ENCODE results near the gene COL18A1. TPM values are rescaled to one million over a fixed set of nuclear protein-coding genes. Genes with fewer than 3 reads are reported as not detected.

The COL18A1 gene
- total RNA-seq, 4 donors from 2014 or later = 18.6 to 85.0 (median 33.0) TPM

- no peak overlapping the region for H3K27ac ChIP-seq
- peaks cover 0 to 3% (median 0%) of the 10 kb centered on the region in 4 donors for H3K4me1 ChIP-seq
- TF ChIP-seq CTCF (IDR thresholded peaks at IDR 0.05) (no peak), POLR2A (IDR thresholded peaks at IDR 0.05) (no peak)
- no peaks in the 10 kb centered on the region for H3K36me3 ChIP-seq
- H3K27me3 ChIP-seq = no peaks in the 10 kb centered on the region
- no peaks in the 10 kb centered on the region for H3K9me3 ChIP-seq
- no peak overlapping the region for H3K4me3 ChIP-seq
- DNase-seq = peak in 1 of 3 donors; percentile 18
These were observed 13.9 kb upstream of the COL18A1 start for GRCh38 chr21:45390831-45391742.

GRCh38 chr21:45391743-45392572, 13.0 kb upstream of the COL18A1 start:
- H3K4me1 ChIP-seq = peaks cover 0 to 3% (median 0%) of the 10 kb centered on the region in 4 donors
- DNase-seq = peak in 1 of 3 donors; percentile 14
- no peaks in the 10 kb centered on the region for H3K9me3 ChIP-seq
- TF ChIP-seq POLR2A (IDR thresholded peaks at IDR 0.05) (no peak), CTCF (IDR thresholded peaks at IDR 0.05) (no peak)
- H3K4me3 ChIP-seq = no peak overlapping the region
- H3K27ac ChIP-seq = no peak overlapping the region
- no peaks in the 10 kb centered on the region for H3K27me3 ChIP-seq
- no peaks in the 10 kb centered on the region for H3K36me3 ChIP-seq

GRCh38 chr21:45392573-45392971, 12.4 kb upstream of the COL18A1 start:
- H3K27me3 ChIP-seq = no peaks in the 10 kb centered on the region
- TF ChIP-seq CTCF (IDR thresholded peaks at IDR 0.05) (no peak), POLR2A (IDR thresholded peaks at IDR 0.05) (no peak)
- no peak overlapping the region for H3K4me3 ChIP-seq
- H3K4me1 ChIP-seq = no peaks in the 10 kb centered on the region
- H3K9me3 ChIP-seq = no peaks in the 10 kb centered on the region
- H3K27ac ChIP-seq = no peak overlapping the region
- H3K36me3 ChIP-seq = no peaks in the 10 kb centered on the region
- DNase-seq = peak in 1 of 3 donors; percentile 21

- H3K27me3 ChIP-seq = no peaks in the 10 kb centered on the region
These were observed 11.9 kb upstream of the COL18A1 start for GRCh38 chr21:45393021-45393420.

More at GRCh38 chr21:45393021-45393420, 11.9 kb upstream of the COL18A1 start:
- Histone ChIP-seq H3K27ac (no peak overlapping the region), H3K36me3 (no peaks in the 10 kb centered on the region), H3K9me3 (no peaks in the 10 kb centered on the region), H3K4me1 (no peaks in the 10 kb centered on the region), H3K4me3 (no peak overlapping the region)
- DNase-seq = peak in 1 of 3 donors; percentile 22
- TF ChIP-seq POLR2A (IDR thresholded peaks at IDR 0.05) (no peak), CTCF (IDR thresholded peaks at IDR 0.05) (no peak)
